GM23248 (cell line): ENCODE data around the gene ABCG5.

ENCODE experiments used
- EZH2 ChIP-seq: fragments of 200-600 bp; sonication (generic); IDR thresholded peaks from 2 replicates; pipeline ENCODE4 v1.6.1; 2018; ENCODE audit warnings: antibody characterized with exemption, mild to moderate bottlenecking; ENCODE audit not compliant: insufficient read depth, poor library complexity, severe bottlenecking
- EZH2phosphoT487 ChIP-seq: fragments of 200-600 bp; sonication (generic); IDR thresholded peaks from 2 replicates; pipeline ENCODE4 v1.6.1; 2018; ENCODE audit warnings: antibody characterized with exemption, moderate library complexity, mild to moderate bottlenecking, low read depth; ENCODE audit not compliant: insufficient read depth

DNA sequence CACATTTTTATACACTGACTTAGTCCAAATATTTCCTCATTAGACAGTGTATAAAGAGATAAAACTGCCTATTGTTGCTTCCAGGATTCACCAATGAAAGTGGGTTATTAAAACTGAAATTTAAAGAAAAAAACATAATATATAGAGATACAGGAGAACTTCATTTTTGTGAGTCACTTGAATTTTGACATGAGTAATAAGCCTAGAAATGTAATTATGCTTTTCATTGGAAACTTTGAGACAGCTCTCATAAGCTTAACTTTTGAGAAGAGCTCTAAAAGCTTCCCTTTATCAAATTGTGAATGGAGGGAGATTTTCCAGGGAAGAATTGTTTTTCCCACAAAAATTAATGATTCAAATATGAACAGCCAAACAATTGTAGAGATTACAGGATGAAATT, 50.7 kb downstream of the ABCG5 start:
- TF ChIP-seq EZH2 (no peak), EZH2phosphoT487 (no peak)
